NCI-H128 (cell line): ENCODE results near the gene OR51B5.
"Not testable (repeated sequence)": the region's sequence is repeated elsewhere in the genome, so short reads cannot be mapped to it uniquely, and the experiment has no call there.

Experiments used
- DNase-seq: peaks from one replicate; lab custom pipeline; 2025; ENCODE audit not compliant: unreplicated experiment; lab: John Stamatoyannopoulos, UW

Gene OR51B5

GRCh38 chr11:5343474-5344335 is at the start of gene OR51B5:
Gene OR51B5 (minus strand): TSS chr11:5343524. CDS start chr11:5343524, 0 bp downstream.
- DNase-seq = no peak

GRCh38 chr11:5390210-5390609 is 46.9 kb upstream of the OR51B5 start:
- no peak for DNase-seq

GRCh38 chr11:5384335-5384734 is 41.0 kb upstream of the OR51B5 start:
- DNase-seq = no peak

- DNase-seq = no peak
Measured at GRCh38 chr11:5383576-5383975, 40.3 kb upstream of the OR51B5 start, which contains the start of gene OR51M1. Gene OR51M1 (plus strand): TSS chr11:5383812. CDS start chr11:5389399, 5,587 bp downstream.

- no peak for DNase-seq
Measured at GRCh38 chr11:5380740-5381342, 37.5 kb upstream of the OR51B5 start.

GRCh38 chr11:5369789-5370188 is 26.5 kb upstream of the OR51B5 start:
- DNase-seq = no peak

- DNase-seq = no peak
Measured at GRCh38 chr11:5368502-5369043, 25.2 kb upstream of the OR51B5 start.

- no peak for DNase-seq
Measured at GRCh38 chr11:5367448-5368074, 24.2 kb upstream of the OR51B5 start.

- DNase-seq = no peak
Measured at GRCh38 chr11:5366856-5367255, 23.5 kb upstream of the OR51B5 start.

- DNase-seq = not testable (repeated sequence)
Measured at GRCh38 chr11:5366365-5366764, 23.0 kb upstream of the OR51B5 start.

GRCh38 chr11:5364214-5364613 is 20.9 kb upstream of the OR51B5 start:
- DNase-seq = no peak

- no peak for DNase-seq
Measured at GRCh38 chr11:5363679-5364078, 20.4 kb upstream of the OR51B5 start.

- DNase-seq = no peak
Measured at GRCh38 chr11:5362017-5362625, 18.8 kb upstream of the OR51B5 start.

- DNase-seq = not testable (repeated sequence)
Measured at GRCh38 chr11:5356031-5356430, 12.7 kb upstream of the OR51B5 start.

GRCh38 chr11:5351208-5351607 is 7.9 kb upstream of the OR51B5 start, which contains the start of gene OR51B6:
Gene OR51B6 (plus strand): TSS chr11:5351508. CDS start chr11:5351508, 0 bp downstream.
- no peak for DNase-seq

GRCh38 chr11:5349550-5349949 is 6.2 kb upstream of the OR51B5 start:
- no peak for DNase-seq

GRCh38 chr11:5348551-5349194 is 5.3 kb upstream of the OR51B5 start:
- DNase-seq = no peak

- DNase-seq = no peak
Measured at GRCh38 chr11:5345831-5346230, 2.5 kb upstream of the OR51B5 start.

GRCh38 chr11:5339771-5340322 is 3.5 kb downstream of the OR51B5 start:
- no peak for DNase-seq

GRCh38 chr11:5337253-5337652 is 6.1 kb downstream of the OR51B5 start:
- DNase-seq = not testable (repeated sequence)
